Stimulated activated CD8-positive, alpha-beta memory T cell treated with anti-CD3 and anti-CD28 coated beads, Interleukin-12 subunit alpha, Interleukin-12 subunit beta, amount 100 ng/mL, for 1 hour (primary cell): ENCODE results near the gene ZDHHC3.
"Not testable (repeated sequence)": the region's sequence is repeated elsewhere in the genome, so short reads cannot be mapped to it uniquely, and the experiment has no call there.

Experiments used
- DNase-seq: peaks from one replicate; pipeline ENCODE4 v3.0.0-alpha.2; 2020; ENCODE audit warnings: low read depth

The ZDHHC3 gene

GRCh38 chr3:44995142-44995770 lies 19.3 kb upstream of the ZDHHC3 start:
- no peak for DNase-seq

- no peak for DNase-seq
Observed at GRCh38 chr3:44993471-44994205, 17.7 kb upstream of the ZDHHC3 start.

- DNase-seq: no peak
Observed at GRCh38 chr3:44992555-44993470, 16.8 kb upstream of the ZDHHC3 start.

GRCh38 chr3:44991326-44991725 lies 15.4 kb upstream of the ZDHHC3 start:
- no peak for DNase-seq

- DNase-seq: no peak
Observed at GRCh38 chr3:44989636-44990373, 13.8 kb upstream of the ZDHHC3 start.

GRCh38 chr3:44989141-44989540 lies 13.2 kb upstream of the ZDHHC3 start:
- no peak for DNase-seq

GRCh38 chr3:44988073-44988472 lies 12.1 kb upstream of the ZDHHC3 start:
- DNase-seq: no peak

GRCh38 chr3:44987332-44987731 lies 11.4 kb upstream of the ZDHHC3 start:
- no peak for DNase-seq

GRCh38 chr3:44986330-44986729 lies 10.4 kb upstream of the ZDHHC3 start:
- DNase-seq: not testable (repeated sequence)

- no peak for DNase-seq
Observed at GRCh38 chr3:44984335-44984734, 8.4 kb upstream of the ZDHHC3 start.

- DNase-seq: no peak
Observed at GRCh38 chr3:44983484-44983941, 7.5 kb upstream of the ZDHHC3 start.

GRCh38 chr3:44982817-44983216 lies 6.8 kb upstream of the ZDHHC3 start:
- no peak for DNase-seq

GRCh38 chr3:44981751-44982150 lies 5.8 kb upstream of the ZDHHC3 start:
- DNase-seq: no peak

GRCh38 chr3:44981220-44981619 lies 5.2 kb upstream of the ZDHHC3 start:
- DNase-seq: no peak

GRCh38 chr3:44974416-44974815 lies 1.6 kb downstream of the ZDHHC3 start:
- no peak for DNase-seq

GRCh38 chr3:44970926-44971490 lies 5.0 kb downstream of the ZDHHC3 start:
- no peak for DNase-seq

- DNase-seq: no peak
Observed at GRCh38 chr3:44969828-44970179, 6.2 kb downstream of the ZDHHC3 start.

- DNase-seq: no peak
Observed at GRCh38 chr3:44969154-44969827, 6.7 kb downstream of the ZDHHC3 start.

- no peak for DNase-seq
Observed at GRCh38 chr3:44968447-44968858, 7.5 kb downstream of the ZDHHC3 start.

- no peak for DNase-seq
Observed at GRCh38 chr3:44966795-44967278, 9.1 kb downstream of the ZDHHC3 start.

- DNase-seq: no peak
Observed at GRCh38 chr3:44965165-44965564, 10.8 kb downstream of the ZDHHC3 start.
